HG03045 (cell line): ENCODE results near the gene CPM.
A peak's percentile ranks its signal among the peaks of the same experiment; 100 is the strongest.
"Not testable (repeated sequence)": the region's sequence is repeated elsewhere in the genome, so short reads cannot be mapped to it uniquely, and the experiment has no call there.

ENCODE experiments used
- ATAC-seq: cut with Tn5 transposase; IDR thresholded peaks from one replicate; pipeline ENCODE4 v1.9.1; 2021; ENCODE audit warnings: mild to moderate bottlenecking, moderate library complexity; ENCODE audit not compliant: unreplicated experiment

The CPM gene

DNA sequence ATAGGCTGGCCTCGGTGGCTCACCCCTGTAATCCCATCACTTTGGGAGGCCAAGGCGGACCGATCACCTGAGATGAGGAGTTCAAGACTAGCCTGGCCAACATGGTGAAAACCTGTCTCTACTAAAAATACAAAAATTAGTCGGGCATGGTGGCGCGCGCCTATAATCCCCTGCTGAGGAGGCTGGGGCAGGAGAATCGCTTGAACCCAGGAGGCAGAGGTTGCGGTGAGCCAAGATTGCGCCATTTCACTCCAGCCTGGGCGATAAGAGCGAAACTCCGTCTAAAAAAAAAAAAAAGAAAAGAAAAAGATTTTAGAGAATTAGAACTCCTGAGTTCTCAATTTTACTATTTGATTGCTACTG is 123.0 kb downstream of the CPM start:
- ATAC-seq = not testable (repeated sequence)

DNA sequence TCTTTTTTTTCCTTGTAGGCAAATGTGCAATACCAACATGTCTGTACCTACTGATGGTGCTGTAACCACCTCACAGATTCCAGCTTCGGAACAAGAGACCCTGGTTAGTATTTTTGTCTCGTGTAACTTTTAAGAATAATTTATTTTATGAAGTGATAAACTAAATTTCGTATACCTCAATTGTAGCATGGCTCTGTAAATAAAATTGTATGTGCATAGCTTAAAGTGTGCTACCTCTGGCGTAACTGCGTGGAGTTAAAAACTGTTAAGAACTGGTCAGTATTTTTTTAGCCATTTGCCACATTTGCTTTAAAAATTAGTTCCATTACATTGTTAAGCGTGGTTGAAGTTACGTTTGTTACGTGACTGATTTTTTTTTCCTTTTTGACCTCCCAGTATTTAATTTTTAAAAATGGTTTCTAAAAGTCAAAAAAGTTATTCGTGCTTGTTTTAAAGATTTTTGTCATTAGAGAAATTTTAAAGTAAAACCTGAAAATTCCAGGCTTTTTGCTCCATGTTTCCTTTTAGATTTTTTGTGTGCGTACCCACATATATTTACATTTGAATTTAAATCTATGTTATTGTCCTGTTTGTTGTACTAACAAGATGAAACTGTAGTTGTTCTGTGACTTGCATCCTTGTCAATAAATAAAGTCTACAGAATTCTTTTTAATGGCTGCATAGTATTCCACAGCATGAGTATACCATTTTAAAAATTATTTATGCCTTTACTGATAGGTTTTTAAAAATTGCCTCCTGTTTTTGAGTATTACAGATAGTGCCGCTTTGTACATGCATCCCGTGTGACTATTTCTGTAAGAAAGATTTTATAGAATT is 123.6 kb downstream of the CPM start:
- ATAC-seq = no peak

DNA sequence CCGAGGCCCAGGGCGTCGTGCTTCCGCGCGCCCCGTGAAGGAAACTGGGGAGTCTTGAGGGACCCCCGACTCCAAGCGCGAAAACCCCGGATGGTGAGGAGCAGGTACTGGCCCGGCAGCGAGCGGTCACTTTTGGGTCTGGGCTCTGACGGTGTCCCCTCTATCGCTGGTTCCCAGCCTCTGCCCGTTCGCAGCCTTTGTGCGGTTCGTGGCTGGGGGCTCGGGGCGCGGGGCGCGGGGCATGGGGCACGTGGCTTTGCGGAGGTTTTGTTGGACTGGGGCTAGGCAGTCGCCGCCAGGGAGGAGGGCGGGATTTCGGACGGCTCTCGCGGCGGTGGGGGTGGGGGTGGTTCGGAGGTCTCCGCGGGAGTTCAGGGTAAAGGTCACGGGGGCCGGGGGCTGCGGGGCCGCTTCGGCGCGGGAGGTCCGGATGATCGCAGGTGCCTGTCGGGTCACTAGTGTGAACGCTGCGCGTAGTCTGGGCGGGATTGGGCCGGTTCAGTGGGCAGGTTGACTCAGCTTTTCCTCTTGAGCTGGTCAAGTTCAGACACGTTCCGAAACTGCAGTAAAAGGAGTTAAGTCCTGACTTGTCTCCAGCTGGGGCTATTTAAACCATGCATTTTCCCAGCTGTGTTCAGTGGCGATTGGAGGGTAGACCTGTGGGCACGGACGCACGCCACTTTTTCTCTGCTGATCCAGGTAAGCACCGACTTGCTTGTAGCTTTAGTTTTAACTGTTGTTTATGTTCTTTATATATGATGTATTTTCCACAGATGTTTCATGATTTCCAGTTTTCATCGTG is 124.4 kb downstream of the CPM start:
- peak; percentile 51 for ATAC-seq

DNA sequence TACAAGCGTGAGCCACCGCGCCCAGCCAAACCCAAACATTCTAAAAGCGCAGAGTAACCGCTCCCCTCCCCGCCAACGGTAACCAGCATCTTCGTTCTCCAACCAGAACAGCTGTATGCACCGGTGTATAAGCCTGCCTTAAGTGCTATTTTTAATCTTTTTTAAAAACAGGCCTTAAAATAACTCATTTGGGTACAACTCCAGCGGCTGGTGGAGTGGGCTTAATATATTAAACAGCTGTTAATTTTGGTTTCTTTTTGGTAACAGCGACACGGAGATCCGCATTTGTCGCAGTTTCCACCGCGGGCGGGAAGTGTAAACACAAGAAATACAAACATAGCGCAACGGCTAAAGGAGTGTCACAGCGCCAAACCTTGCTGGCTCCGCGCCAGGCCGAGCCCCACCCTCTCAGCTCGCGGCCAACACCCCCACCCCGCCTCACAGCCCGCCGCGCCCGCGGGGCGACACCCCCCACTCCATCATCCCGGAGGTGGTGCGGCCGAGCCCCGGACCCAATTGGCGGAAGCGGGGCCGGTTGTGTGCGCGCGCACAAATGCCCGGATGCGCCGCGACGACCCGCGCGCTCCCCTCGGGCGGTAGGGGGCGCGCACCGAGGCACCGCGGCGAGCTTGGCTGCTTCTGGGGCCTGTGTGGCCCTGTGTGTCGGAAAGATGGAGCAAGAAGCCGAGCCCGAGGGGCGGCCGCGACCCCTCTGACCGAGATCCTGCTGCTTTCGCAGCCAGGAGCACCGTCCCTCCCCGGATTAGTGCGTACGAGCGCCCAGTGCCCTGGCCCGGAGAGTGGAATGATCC is 125.2 kb downstream of the CPM start, which contains the start of gene MDM2:
MDM2 (plus strand) TSS at position 602 of the 812 bp plus-strand sequence. CDS start 301 bp downstream, outside the sequence.
- ATAC-seq = peak; percentile 80

DNA sequence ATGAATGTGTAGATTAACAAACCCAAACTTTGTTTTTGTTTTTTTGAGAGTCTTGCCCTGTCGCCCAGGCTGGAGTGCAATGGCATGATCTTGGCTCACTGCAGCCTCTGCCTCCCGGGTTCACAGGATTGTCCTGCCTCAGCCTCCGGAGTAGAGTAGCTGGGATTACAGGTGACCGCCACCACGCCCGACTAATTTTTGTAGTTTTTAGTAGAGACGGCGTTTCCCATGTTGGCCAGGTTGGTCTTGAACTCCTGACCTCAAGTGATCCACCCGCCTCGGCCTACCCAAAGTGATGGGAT is 125.7 kb downstream of the CPM start:
- ATAC-seq = not testable (repeated sequence)

DNA sequence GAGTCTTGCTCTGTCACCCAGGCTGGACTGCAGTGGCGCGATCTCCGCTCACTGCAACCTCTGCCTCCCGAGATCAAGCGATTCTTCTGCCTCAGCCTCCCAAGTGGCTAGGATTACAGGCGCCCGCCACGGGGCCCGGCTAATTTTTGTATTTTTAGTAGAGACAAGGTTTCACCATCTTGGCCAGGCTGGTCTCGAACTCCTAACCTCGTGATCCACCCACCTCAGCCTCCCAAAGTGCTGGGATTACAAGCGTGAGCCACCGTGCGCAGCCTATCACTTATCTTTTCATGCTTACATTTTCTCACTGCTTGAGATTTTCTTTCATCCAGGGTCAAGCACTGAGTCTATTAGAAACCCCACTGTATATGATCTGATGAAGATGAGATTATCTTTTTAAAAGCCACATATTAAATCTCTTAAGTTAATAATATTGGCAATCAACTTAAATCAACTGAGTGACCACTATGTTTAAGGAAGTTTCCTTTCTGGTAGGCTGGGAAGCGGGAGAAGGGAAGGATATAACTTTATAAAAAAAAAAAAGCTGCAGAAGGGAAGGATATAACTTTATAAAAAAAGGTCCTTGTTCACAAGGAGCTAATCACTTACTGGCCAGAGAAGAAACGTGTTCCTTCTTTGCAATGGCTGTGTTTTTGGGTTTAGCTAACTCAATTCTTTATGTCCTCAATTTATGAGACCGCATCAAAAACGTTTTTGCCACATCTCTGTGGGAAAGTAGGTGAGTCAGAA is 126.3 kb downstream of the CPM start:
- ATAC-seq = no peak

DNA sequence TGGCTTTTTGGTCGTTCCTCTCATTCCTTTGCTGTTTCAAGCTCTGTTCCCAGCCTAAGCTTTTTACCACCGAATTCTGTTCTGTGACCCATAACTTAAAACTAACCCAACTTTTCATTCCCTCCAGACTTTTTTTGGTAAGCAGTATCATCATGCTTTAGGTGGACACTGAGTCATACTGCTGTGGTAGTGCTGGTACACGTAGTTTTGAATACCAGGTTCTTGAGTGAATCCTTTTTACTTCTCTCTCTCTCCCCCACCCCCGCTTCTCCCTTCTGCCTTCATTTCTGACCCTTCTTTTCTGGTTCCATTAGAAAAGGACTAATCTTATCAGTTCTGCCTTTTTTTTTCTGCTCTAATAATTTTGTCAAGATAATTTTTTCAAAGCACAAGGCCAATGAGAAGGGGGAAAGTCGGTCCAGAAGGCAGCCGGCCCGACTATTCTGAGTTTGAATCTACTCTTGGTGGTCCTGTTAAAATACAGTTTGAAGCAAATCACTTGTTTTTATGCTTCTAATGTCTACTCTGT is 127.3 kb downstream of the CPM start:
- ATAC-seq = no peak

DNA sequence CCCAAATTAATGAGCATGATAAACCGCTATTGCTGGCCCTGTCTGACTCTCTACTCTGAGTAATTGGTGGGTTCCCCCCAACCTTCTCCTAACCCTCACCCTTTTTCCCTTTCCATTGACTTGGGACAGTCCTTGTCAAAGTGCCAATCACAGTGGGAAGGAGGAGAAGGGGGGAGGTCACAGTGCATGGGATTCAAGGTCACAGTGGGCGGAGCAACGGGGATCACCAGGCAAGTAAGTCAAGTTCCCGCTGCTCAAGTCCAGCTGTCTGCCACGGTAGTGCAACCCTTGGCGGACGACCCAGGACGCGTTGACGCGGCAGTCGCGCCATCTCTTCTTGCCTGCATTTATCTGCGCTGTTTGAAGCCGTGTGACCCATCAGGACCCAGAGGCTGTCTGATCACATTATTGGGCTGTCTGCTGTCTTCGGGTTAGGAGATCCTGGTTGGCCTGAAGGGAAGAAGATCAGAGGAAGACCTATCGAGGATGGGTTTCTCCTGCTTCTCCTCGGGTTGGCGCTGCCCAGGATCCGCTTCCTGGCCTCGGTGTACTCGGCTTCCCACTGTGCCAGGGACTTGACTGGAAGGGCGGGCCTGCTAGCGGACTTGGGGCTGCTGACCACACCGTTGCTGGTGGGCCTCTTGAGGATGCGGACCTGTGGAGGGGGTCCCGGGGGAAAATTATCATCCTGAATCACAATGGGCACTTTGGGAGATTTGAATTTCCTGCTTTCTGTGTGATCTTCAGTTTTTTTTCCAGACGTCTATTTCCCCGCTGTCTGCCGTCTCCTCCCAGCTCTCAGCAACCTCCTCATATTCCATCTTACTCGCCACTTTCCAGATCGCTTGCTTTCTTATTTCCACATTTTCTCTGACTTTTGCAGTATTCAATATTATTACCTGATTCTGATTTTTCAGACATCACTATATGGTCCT is 128.0 kb downstream of the CPM start:
- no peak for ATAC-seq

DNA sequence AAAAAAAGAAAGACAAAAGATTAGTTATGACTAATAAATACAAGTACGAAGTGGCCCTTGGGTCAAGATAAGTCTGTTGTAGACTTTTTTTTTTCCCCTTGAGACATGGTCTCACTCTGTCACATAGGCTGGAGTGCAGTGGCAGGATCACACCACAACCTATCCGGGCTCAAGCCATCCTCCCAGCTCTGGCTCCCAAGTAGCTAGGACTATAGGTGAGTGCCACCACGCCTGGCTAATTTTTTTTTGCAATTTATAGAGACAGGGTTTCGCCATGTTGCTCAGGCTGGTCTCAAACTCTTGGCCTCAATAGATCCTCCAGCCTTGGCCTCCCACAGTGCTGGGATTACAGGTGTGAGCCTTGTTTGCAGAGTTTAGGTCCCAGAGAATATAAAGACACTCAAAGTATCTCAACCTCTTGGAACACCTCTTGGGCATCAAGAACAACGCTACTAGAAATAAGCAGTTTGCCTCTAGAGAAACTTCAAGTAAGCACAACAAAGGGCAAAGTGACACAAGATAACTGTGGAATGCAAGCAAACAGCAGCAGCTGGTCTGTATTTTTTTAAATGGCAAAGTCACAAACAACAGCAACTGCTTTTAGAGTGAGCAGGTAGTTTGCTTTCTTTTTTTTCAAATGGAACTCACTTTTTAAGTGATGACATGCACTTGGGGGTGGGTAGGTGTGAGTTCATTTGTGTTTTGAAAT is 128.9 kb downstream of the CPM start:
- no peak for ATAC-seq

DNA sequence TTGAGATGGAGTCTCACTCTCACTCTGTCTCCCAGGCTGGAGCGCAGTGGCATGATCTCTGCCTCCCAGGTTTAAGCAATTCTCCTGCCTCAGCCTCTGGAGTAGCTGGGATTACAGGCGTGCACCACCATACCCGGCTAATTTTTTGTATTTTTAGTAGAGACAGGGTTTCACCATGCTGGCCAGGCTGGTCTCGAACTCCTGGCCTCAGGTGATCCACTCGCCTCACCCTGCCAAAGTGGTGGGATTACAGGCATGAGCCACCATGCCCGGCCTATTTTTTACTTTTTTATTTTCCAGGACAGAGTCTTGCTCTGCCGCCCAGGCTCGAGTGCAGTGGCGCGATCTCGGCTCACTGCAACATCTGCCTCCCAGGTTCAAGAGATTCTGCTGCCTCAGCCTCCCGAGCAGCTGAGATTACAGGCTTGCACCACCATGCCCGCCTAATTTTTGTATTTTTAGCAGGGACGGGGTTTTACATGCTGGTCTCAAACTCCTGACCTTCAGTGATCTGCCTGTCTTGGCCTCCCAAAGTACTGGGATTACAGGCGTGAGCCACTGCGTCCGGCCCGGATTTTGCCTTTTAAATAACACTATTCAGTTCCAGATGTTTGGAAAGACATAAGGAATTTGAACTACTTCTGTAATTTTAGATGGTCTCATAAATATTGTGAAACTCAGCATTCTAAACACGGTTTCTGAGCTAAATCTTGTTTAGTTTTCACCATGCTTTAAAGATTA is 129.9 kb downstream of the CPM start:
- not testable (repeated sequence) for ATAC-seq

DNA sequence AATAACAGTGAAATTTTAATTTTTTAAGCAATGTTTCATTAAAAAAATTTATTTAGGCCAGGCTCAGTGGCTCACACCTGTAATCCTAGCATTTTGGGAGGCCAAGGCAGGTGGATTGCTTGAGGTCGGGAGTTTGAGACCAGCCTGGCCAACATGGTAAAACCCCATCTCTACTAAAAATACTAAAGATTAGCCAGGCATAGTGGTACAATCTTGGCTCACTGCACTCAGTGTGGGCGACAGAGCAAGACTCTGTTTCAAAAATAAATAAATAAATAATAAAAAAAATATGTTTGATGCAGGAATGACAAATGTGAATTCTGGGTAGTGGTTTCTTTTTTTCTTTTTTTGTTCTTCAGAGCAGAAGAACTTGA is 130.6 kb downstream of the CPM start:
- not testable (repeated sequence) for ATAC-seq
